ENCODE measurements around the gene FEM1A.
"Not testable (repeated sequence)": the region's sequence is repeated elsewhere in the genome, so short reads cannot be mapped to it uniquely, and the experiment has no call there.

FEM1A gene

DNA sequence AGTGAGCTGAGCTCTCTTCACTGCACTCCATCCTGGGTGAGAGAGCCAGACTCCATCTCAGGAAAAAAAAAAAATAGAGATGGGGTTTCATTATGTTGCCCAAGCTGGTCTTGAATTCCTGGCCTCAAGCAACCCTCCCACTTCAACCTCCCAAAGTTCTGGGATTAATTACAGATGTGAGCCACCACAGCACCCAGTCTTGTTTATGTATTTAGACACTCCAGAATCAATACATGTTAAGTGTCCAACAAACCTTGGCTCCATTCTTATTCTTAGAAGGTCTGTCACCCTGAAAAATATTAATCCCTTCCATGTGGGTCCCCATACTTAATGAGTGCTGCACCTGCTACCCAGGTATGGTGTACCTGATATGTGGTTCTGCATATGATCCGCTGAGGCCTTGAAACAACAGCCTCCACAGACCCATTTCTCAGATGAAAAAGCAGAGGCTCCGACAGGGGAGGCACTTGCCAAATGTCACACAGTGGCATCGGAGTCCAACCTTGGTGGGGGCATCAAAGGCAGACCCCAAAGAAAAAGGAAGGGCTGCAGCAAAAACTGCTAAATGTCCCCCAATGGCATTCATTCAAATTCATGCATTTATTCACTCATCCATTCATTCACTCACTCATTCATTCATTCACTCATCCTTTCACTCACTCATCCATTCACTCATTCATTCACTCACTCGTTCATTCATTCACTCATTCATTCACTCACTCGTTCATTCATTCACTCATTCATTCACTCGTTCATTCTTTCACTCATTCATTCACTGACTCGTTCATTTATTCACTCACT lies 23.3 kb downstream of the FEM1A start:
- no peak for DNase-seq

DNA sequence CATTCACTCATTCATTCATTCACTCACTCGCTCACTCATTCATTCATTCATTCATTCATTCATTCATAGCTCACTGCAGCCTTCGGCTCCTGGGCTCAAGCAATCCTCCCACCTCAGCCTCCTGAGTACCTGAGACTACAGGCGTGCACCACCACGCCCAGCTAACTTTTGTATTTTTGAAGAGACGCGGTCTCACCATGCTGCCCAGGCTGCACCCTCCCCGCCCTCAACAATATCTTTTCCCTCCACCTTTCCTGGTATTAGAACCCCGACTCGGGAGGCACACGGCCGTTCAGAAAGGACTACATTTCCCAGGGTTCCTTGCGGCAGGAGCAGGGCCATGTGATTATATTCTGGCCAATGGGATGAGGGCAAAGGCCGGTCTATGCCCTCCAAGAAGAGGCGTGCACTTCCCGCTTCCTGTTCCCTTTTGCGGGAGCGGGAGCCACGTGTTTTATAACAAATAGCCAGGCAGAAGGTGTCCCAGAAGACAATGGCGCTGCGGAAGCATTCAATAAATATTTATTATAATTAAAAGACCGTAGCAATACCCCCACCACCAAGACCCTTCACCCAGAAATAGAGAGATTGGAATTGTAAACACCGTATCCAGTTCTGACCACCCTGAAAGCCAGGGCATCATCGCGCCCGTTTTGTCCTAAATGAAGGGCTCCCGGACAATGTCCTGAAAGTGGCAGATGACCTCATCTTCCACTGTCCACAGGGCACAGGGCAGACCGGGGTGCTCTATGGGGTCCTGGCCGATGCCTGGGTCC lies 24.1 kb downstream of the FEM1A start:
- peak; percentile 93 for DNase-seq

DNA sequence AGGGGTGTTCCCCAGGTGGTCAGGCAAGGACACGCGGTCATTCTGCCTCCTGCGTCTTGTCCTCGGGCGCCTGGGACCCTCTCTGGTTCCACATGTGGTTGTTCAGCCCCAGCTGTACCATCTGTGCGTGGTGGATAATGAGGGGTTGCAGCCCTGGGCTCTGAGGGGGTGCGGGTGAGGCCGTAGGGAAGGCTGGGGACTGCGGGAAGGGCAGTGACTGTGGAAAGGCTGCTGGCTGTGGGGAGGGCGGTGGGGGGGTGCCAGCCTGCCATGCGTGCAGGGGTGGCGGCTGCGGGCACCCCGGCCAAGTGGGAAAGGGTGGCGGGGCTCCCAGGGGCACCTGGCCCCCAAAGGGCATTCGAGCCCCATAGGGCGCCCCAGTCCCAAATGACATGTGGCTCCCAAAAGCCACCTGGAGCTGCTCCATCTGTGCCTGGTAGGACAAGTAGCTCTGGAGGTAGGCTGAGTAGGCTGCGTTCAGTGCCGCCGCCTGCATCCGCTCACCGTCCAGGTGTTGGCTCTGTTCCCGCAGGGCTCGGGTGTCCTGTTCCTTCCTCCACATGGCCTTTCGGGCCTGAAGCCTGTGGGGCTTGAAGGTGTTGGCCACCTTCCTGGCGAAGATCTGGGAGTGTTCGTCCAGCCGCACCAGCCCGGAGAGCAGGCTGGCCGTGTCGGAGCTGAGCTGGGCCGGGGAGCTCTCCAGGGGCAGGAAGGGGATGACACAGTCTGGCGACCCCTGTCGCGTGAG lies 24.8 kb downstream of the FEM1A start:
- DNase-seq = no peak

DNA sequence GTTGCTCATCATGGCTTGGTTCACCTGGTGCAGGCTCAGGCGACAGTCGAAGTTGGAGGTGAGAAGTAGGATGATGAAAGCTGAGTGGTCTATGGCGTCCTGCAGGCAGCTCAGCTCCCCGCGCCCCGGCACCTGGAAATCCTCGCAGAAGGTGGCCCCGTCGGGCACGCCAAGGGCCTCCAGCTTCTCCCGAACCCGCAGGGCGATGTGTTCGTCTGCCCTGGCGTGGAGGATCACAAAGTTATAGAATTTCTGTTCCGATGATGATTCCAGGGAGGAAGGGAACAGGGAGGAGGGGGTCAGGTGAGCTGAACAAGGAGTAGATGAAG lies 25.4 kb downstream of the FEM1A start:
- no peak for DNase-seq

DNA sequence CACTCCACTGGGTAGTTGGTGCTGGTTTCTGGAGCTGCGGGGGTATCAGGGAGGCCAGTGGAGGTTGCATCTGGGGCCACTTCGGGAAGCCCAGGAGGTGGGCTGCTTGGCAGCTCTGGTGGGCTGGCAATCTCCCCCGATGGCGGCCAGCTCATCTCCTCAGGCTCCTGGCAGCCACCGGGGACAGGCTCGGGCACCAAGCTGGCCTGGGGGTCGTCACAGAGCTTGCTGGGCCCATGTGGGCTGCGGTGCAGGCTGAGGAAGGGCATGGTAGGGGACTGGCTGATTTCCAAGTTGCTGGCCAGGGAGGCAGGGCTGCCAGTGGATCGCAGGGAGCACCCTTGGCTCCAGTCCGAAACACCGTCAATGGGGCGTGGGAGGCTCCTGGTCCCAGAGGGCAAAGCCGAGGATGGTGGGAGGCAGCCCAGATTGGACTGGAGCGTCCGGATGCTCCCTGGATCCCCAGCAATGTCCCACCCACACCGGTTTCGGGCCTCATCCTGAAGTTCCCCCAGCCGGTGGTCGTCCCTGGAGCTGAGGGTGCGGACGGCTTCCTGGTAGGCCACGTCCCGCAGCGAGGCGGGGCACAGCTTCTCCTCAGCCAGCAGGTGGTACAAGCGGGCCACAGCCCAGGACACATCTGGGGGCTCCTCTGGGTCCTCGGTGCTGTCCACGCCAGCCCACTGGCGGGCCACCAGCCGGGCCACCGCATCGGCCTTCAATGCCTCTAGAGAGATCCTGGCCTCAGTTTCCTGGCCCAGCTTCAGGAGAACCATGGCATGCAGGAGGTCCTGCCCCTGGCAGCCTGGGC lies 26.1 kb downstream of the FEM1A start:
- no peak for DNase-seq

DNA sequence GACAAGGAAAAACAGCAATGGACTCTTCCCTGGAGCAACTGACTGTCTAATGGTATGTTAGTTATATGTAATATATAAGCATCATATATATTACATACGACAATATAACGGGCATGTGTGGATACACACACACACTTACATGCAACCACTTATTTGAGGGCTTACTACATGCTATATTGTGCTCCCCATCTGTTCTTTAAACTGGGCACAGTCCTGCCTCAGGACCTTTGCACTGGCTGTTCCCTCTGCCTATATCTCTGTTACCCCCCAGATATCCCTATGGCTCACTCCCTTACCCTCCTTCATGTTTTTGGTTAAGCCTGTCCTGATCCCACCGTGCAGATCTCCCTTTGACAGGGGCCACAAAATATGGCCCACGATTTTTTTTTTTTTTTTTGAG lies 29.7 kb downstream of the FEM1A start:
- DNase-seq = no peak

DNA sequence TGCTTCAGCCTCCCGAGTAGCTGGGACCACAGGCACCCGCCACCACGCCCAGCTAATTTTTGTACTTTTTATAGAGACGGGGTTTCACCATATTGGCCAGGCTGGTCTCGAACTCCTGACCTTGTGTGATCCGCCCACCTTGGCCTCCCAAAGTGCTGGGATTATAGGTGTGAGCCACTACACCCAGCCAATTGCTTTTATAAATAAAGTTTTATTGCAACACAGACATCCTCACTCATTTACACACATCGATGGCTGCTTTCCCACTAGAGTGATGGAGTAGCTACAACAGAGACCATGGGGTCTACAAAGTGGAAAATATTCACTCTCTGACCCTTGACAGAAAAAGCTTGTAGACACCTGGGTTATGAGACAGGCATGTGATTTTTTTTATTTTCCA lies 30.8 kb downstream of the FEM1A start:
- DNase-seq = not testable (repeated sequence)

DNA sequence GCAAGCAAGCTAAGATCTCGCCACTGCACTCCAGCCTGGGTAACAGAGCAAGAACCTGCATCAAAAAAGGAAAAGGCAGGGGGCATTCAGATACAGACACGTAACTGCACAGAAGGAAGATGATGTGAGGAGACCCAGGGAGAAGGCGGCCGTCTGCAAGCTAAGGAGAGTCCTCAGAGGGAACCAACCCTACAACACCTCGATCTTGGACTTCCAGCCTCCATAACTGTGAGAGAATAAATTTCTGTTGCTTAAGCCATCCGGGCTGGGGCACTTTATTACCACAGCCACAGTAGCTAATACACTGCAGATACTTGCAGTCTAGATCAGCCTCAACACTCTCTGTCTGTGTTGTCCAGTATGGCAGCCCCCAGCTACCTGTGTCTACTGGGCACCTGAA lies 32.0 kb downstream of the FEM1A start:
- no peak for DNase-seq

DNA sequence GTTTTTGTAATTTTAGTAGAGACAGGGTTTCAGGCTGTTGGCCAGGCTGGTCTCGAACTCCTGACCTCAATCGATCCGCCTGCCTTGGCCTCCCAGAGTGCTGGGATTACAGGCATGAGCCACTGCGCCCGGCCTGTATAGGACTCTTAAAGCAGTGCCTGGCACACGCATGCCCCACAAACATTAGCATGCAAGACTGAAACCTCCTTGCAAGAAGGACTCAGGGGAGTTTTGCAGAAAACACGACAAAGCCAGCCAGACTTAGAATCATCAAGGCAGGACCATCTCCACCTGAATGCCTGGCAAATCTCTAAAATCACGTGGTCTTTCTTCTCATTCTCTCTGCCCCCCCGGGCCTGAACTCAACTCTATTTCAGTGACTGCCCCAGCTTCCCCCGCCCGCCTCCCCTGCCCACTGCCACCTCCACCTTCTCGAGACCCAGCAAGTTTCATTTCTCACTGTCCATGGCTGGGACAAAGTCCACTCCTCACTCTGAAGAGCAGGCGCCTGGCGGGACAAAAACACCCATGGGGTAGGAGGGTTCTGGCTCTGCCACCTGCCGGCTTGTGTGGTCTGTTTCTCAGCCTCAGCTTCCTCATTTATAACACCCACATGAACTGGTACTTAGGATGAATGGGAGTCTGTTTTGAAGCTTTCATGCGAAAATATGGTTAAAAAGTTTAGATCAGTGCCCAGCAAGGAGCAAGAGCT lies 37.6 kb downstream of the FEM1A start:
- DNase-seq = no peak

DNA sequence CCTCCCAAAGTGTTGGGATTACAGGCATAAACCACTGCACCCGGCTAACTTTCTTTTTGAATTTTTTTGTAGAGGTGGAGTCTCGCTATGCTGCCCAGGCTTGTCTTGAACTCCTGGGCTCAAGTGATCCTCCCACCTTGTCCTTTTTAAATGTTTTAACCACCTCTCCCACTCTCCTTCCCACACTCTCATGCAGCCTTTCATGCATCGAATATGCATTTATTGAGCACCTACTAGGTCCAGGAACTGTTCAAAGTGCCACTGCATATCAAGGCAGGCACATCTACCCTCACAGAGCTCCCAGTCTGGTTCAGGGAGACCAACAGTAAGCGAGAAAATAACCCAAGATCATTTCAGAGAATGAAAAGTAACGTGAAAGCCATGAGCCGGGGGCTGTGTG lies 38.8 kb downstream of the FEM1A start:
- no peak for DNase-seq

DNA sequence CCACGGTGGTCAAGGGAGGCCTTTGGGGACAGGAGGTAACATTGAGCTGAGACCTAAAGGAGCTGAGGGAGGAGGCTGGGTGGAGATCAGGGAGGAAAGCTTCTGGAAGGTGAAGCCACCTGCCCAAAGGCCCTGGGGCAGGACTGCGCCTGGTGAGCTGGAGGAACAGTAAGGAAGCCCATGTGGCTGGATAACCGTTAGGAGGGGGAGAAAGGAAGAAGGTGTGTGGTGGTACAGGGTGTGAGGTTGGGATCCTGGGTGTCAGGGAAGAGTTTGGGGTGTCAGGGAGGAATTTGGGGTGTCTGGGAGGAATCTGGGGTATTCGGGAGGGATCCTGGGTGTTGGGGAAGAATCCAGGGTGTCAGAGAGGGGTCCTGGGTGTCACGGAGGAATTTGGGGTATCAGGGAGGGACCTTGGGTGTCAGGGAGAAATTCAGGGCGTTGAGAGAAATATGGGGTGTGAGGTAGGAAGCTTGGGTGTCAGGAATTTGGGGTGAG lies 39.3 kb downstream of the FEM1A start:
- no peak for DNase-seq

DNA sequence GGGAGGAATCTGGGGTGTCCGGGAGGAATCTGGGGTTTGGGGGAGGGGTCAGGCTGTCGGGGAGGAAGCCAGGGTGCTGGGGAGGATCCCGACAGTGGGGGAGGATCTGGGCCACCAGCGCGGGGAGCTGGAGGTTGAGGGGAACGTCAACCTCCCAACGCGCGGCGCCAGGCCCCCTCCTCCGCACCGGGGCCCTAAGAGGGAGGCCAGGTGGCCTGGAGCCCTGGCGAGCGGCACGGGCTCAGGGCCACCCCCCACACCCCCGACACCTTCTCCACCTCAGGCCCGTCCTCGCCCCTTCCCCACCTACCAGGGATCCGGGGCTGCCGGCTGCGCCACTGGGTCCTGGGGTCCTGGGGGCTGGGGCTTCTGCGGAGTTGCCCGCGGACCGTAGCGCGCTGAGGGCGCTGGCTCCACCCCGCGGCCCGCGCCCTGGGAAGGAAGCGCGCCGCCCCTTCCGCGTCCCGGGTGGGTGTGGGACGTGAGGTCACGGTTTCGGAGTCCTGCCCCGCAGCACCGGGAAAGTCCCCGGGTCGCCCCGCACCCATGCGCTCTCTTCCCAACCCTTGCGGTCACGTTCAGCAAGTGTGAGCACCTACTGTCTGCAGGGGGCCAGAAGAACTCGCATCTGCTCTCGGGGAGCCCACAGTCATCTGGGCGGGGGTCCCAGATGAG lies 39.9 kb downstream of the FEM1A start, which contains the start of gene TICAM1:
Gene TICAM1, minus strand, starts transcription at position 409 of the 675 bp plus-strand sequence. CDS start 13,335 bp downstream, outside the sequence.
- DNase-seq = peak; percentile 40

DNA sequence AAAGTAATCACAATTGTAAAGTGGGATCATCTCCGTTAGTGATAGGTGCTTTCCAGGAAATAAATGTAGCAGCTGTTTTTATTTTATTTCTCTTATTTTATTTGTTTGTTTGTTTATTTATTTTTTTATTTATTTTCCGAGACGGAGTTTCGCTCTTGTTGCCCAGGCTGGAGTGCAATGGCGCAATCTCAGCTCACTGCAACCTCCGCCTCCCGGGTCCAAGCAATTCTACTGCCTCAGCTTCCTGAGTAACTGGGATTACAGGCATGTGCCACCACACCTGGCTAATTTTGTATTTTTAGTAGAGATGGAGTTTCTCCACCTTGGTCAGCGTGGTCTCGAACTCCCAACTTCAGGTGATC lies 40.4 kb downstream of the FEM1A start:
- DNase-seq = not testable (repeated sequence)

DNA sequence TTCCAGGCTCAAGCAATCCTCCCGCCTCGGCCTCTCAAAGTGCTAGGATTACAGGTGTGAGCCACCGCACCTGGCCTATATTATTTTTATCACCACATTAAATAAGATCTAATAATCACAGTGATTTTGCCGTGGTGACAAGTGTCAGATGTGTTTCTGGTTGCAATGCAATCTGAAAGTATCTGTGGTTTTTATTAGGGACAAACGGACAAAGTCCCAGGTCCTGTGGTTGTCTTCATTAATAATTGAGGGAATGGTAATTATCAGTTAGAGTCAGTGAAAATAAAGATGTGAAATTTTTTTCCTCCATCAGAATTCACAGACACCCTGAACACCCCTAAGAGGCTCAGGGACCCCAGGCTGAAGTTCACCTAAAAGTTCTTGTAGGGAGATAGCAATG lies 41.2 kb downstream of the FEM1A start:
- DNase-seq = no peak

DNA sequence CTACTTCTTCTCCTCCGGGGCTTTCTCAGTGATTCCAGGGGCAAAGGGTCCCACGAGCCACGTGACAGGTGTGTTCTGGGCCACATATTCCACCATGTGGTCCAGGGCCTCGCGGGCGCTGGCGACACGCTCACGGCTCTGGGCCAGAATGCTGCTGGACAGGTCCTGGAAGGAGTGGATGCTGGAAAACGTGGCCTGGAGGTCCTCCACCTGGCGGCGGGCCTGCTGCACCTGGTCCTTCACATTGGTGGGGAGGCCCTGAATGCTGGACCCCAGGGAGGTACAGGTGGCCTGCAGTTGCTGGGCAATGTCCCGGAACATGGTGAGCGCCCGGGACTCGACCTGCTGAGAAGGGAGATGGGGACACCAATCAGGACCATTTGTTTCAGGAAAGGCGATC lies 47.7 kb downstream of the FEM1A start:
- DNase-seq = no peak

DNA sequence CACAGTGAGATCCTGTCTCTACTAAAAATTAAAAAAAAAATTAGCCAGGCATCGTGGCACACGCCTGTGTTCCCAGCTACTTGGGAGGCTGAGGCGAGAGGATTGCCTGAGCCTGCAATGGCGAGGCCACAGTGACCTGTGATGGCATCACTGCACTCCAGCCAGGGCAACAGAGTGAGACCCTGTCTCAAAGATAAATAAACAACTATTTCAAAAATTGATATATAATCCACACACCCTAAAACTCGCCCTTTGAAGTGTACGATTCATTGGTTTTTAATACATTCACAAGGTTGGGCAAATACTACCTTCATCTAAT lies 52.1 kb downstream of the FEM1A start:
- DNase-seq = no peak

DNA sequence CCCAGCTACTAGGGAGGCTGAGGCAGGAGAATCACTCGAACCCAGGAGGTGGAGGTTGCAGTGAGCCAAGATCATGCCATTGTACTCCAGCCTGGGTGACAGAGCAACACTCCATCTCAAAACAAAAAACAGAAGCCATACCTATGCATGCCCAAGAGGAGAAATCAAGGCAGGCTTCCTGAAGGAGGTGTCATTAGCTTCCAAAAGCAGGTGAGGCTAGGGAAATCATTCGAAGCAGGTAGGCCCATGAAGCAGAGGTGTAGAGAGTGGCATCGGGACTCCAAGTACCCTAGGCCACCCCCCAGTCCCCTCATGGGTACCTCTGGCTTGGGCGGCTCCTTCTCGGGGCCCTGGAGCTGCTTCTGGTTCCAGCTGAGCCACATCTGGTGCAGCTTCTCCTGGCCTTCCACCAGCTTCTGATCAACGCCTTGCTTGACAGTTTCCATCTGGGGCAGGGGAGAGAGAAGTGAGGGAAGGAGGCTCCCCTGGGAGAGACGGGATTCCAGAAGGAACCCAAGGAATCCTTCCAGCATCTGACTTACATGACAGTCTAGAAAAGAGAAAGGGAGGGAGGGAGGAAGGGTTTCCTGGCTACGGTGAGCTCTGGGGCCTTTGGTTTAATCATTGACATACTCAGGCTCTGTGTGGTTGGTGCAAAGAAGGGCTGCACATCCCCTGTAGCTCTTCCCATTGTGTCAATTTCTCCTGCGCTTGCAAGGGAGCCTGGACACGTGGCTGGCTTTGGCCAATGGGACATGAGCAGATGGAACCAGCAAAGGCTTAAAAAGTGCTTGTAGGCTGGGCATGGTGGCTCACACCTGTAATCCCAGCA lies 53.0 kb downstream of the FEM1A start:
- DNase-seq = no peak

DNA sequence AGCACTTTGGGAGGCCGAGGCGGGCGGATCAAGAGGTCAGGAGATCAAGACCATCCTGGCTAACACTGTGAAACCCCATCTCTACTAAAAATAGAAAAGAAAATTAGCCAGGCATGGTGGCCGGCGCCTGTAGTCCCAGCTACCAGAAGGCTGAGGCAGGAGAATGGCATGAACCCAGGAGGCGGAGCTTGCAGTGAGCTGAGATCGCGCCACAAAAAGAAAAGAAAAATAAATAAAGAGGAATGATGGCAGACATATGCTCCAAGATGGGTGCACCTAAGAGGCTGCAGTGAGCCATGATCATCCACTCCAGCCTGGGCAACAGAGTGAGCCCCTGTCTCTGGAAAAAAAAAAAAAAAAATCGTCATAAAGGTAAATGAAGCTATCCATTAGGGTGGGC lies 54.4 kb downstream of the FEM1A start:
- DNase-seq = not testable (repeated sequence)

DNA sequence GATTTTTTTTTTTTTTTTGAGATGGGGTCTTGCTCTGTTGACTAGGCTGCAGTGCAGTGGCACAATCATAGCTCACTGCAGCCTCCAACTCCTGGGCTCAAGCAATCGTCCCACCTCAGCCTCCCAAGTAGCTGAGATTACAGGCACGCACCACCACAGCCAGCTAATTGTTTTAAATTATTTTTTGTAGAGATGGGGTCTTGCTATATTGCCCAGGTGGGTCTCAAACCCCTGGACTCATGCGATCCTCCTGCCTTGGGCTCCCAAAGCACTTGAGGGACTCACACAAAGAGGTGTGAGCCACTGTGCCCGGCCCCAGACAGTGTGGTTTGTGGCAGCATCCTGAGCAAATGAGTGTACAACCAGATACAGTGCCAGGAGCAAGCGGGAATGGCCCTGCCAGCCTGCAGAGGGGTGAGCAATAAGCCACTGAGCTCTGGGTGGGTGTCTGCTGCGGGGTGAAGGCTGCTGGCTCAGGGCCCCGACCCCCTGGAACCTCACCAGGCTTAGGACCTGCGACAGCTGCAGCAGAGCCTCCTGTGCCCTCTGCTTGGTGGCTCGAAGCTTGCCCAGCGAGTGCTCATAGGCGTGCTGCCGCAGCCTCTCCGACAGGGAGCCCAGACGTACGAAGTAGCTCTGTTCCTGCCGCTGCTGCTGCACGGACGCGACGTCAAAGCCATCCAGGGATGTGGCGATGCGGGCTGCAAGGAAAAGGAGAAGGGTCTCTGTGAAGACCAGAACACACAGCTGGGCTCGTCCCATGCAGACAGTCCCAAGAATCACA lies 55.8 kb downstream of the FEM1A start:
- DNase-seq = no peak

DNA sequence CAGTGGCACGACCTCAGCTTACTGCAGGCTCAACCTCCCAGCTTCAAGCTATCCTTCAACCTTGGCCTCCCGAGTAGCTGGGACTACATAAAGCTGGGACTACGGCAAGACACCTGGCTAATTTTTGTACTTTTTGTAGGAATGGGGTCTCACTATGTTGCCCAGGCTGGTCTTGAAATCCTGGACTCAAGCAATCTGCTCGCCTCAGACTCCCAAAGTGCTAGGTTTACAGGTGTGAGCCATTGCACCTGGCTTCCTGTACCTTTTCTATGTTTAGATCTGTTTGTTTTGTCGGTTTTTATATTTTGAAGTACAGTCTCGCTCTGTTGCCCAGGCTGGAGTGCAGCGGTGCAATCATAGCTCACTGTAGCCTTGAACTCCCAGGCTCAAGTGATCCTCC lies 57.5 kb downstream of the FEM1A start:
- peak; percentile 8 for DNase-seq

All from NCI-H510A treated with DMSO at 0.1 percent for 48 hours (cell line).